HCT116 (cell line): ENCODE results near the gene ANOS1. TPM values are rescaled to one million over a fixed set of nuclear protein-coding genes. Genes with fewer than 3 reads are reported as not detected.

ENCODE experiments used
- ATAC-seq: fragments of 200-7000 bp; cut with Tn5 transposase; 2 replicates; pipeline ENCODE4 v1.9.1; 2020; ENCODE audit warnings: mild to moderate bottlenecking, moderate library complexity
- BruUV-seq: library from RNA; stranded (reverse); fragments of 400-500 nt; replicated peaks from 2 replicates; lab custom pipeline; 2021; lab: Mats Ljungman, UMichigan
- CTCF ChIA-PET: fragments of 300-600 bp; sonication (Branson Sonifier 250); formaldehyde crosslinking; loops from one replicate; lab custom pipeline; 2021; ENCODE audit warnings: antibody characterized with exemption; lab: Charles Lee
- POLR2A ChIA-PET: fragments of 300-600, 350-600 bp; sonication (Branson Sonifier 250); formaldehyde crosslinking; loops from one replicate; lab custom pipeline; 2021; ENCODE audit warnings: antibody characterized with exemption; lab: Charles Lee
- RAD21 ChIA-PET, 2 experiments: fragments of 300-600 bp; sonication (Branson Sonifier 250); formaldehyde crosslinking; loops; one replicate each; lab custom pipeline; 2023; ENCODE audit warnings: low total read pairs in 2 of 2; ENCODE audit not compliant: uncharacterized antibody in 2 of 2, unreplicated experiment in 2 of 2, low non-redundant PET in 1 of 2; lab: Charles Lee
- DNase-seq: peaks from one replicate; pipeline ENCODE4 v3.0.0-alpha.2; 2010; ENCODE audit warnings: low read depth, low spot score
- H2AFZ ChIP-seq: fragments of 200-600 bp; shearing (Covaris generic), sonication (generic); 2 replicates; pipeline ENCODE4 v1.6.1; 2017; ENCODE audit warnings: low read depth, mixed run types, mixed read lengths, antibody characterized with exemption, low read length; ENCODE audit not compliant: poor library complexity, severe bottlenecking
- H3K27ac ChIP-seq: 2 replicates; pipeline ENCODE4 v1.5.1; 2012; ENCODE audit warnings: low read depth, low read length
- H3K27me3 ChIP-seq: fragments of 200-600 bp; sonication (generic); 2 replicates; pipeline ENCODE4 v1.6.1; 2016; ENCODE audit warnings: mixed run types, low read length, mixed read lengths; ENCODE audit not compliant: insufficient read depth
- H3K36me3 ChIP-seq, 2 experiments: fragments of 200-500 bp in 1 of 2; fragments of 200-600 bp in 1 of 2; sonication (Bioruptor generic) in 1 of 2; sonication (generic) in 1 of 2; 2 replicates each; pipeline versions ENCODE4 v1.5.1 to v1.6.1; 2014 to 2016; ENCODE audit warnings: low read length in 2 of 2, inconsistent platforms in 1 of 2, mixed read lengths in 1 of 2, mixed run types in 1 of 2; ENCODE audit not compliant: insufficient read depth in 2 of 2, control insufficient read depth in 1 of 2
- H3K4me1 ChIP-seq, 2 experiments: fragments of 200-600 bp in 1 of 2; sonication (generic) in 1 of 2; 2 replicates each; pipeline versions ENCODE4 v1.5.1 to v1.6.1; 2012 to 2017; ENCODE audit warnings: low read length in 2 of 2, inconsistent platforms in 1 of 2, mild to moderate bottlenecking in 1 of 2, mixed read lengths in 1 of 2, mixed run types in 1 of 2, moderate library complexity in 1 of 2; ENCODE audit not compliant: insufficient read depth in 2 of 2, control insufficient read depth in 1 of 2
- H3K4me2 ChIP-seq: fragments of 200-600 bp; sonication (generic); 2 replicates; pipeline ENCODE4 v1.6.1; 2017; ENCODE audit warnings: mixed run types, low read length, mixed read lengths
- H3K4me3 ChIP-seq, 2 experiments: fragments of 200-600 bp in 1 of 2; sonication (generic) in 1 of 2; replicated peaks in 1 of 2; 2 replicates each; pipeline ENCODE4 v1.5.1; 2011 to 2016; ENCODE audit warnings: low read length in 2 of 2, control low read depth in 1 of 2, low read depth in 1 of 2, mild to moderate bottlenecking in 1 of 2, mixed read lengths in 1 of 2, mixed run types in 1 of 2
- H3K79me2 ChIP-seq: fragments of 200-600 bp; sonication (generic); 2 replicates; pipeline ENCODE4 v1.6.1; 2017; ENCODE audit warnings: mild to moderate bottlenecking, mixed run types, low read length, moderate library complexity, mixed read lengths; ENCODE audit not compliant: insufficient read depth
- H3K9ac ChIP-seq: fragments of 200-600 bp; sonication (generic); 2 replicates; pipeline ENCODE4 v1.6.1; 2016; ENCODE audit warnings: low read length, mixed read lengths
- H3K9me2 ChIP-seq: fragments of 200-600 bp; sonication (generic), shearing (Covaris generic); 2 replicates; pipeline ENCODE4 v1.6.1; 2017; ENCODE audit warnings: mixed run types, mild to moderate bottlenecking, moderate library complexity; ENCODE audit not compliant: insufficient read depth
- H3K9me3 ChIP-seq, 2 experiments: fragments of 200-500 bp in 1 of 2; fragments of 200-600 bp in 1 of 2; sonication (Bioruptor generic) in 1 of 2; sonication (generic) in 1 of 2; 2 replicates each; pipeline ENCODE4 v1.6.1; 2014 to 2017; ENCODE audit warnings: low read length in 2 of 2, mixed read lengths in 2 of 2, inconsistent platforms in 1 of 2, low read depth in 1 of 2, mild to moderate bottlenecking in 1 of 2, mixed run types in 1 of 2, moderate library complexity in 1 of 2; ENCODE audit not compliant: control insufficient read depth in 1 of 2, insufficient read depth in 1 of 2
- H4K20me1 ChIP-seq: fragments of 200-600 bp; sonication (generic), shearing (Covaris generic); 2 replicates; pipeline ENCODE4 v1.6.1; 2017; ENCODE audit warnings: mixed run types, mild to moderate bottlenecking, moderate library complexity; ENCODE audit not compliant: insufficient read depth
- CEBPB ChIP-seq: IDR thresholded peaks from 2 replicates; pipeline ENCODE4 v1.6.1; 2012; ENCODE audit warnings: low read depth
- EGR1 ChIP-seq: IDR thresholded peaks from 2 replicates; pipeline ENCODE4 v1.6.1; 2012; ENCODE audit warnings: low read depth
- EZH2phosphoT487 ChIP-seq: fragments of 200-600 bp; IDR thresholded peaks from 2 replicates; pipeline ENCODE4 v1.6.1; 2018; ENCODE audit warnings: antibody characterized with exemption, borderline replicate concordance
- JUND ChIP-seq: IDR thresholded peaks from 2 replicates; pipeline ENCODE4 v1.6.1; 2012
- RAD21 ChIP-seq: IDR thresholded peaks from 2 replicates; pipeline ENCODE4 v1.6.1; 2012; ENCODE audit warnings: low read depth, mild to moderate bottlenecking
- SP1 ChIP-seq: IDR thresholded peaks from 2 replicates; pipeline ENCODE4 v1.6.1; 2012; ENCODE audit warnings: low read depth
- YY1 ChIP-seq: IDR thresholded peaks from 2 replicates; pipeline ENCODE4 v1.6.1; 2011; ENCODE audit warnings: low read length, low read depth, moderate library complexity, mild to moderate bottlenecking; ENCODE audit not compliant: insufficient replicate concordance; ENCODE audit errors: extremely low read depth
- ZBTB33 ChIP-seq: IDR thresholded peaks from 2 replicates; pipeline ENCODE4 v1.6.1; 2011; ENCODE audit warnings: mild to moderate bottlenecking, low read length, moderate library complexity; ENCODE audit not compliant: insufficient replicate concordance; ENCODE audit errors: extremely low read depth
- ZFX ChIP-seq: fragments of 450-650 bp; IDR thresholded peaks from 2 replicates; pipeline ENCODE4 v1.6.1; 2017
- intact Hi-C: fragments of 100-400 bp; cut with micrococcal nuclease; formaldehyde crosslinking; loops from 2 replicates; pipeline ENCODE4 v1.10.0; 2022
- total RNA-seq: library from RNA; stranded (reverse); gene quantifications from one replicate; pipeline ENCODE4 v1.2.1, GENCODE V29; 2021; ENCODE audit not compliant: unreplicated experiment
- TF ChIP-seq, protein P1 (sequence below): IDR thresholded peaks from 2 replicates; pipeline ENCODE4 v1.6.1; 2012; ENCODE audit warnings: low read depth

Gene ANOS1
- total RNA-seq, 1 experiment from 2014 or later: 0.12 TPM

- TF ChIP-seq ZBTB33: no peak
- TF ChIP-seq RAD21: no peak
- no peak for TF ChIP-seq EGR1
- CTCF ChIA-PET: no interaction called here
These were observed 952 bp downstream of the ANOS1 start for GRCh38 chrX:8730812-8731558.

GRCh38 chrX:8729811-8730210, 2.1 kb downstream of the ANOS1 start:
- no peak for DNase-seq

More at GRCh38 chrX:8730812-8731558, 952 bp downstream of the ANOS1 start:
- DNase-seq (no peak), ATAC-seq (no peak)
- no peak overlapping the region for H3K27ac ChIP-seq
- ChIA-PET POLR2A (no interaction called here), RAD21 (no interaction called here)
- H3K27me3 ChIP-seq: no peaks in the 10 kb centered on the region
- no peaks in the 10 kb centered on the region for H3K9me2 ChIP-seq
- H4K20me1 ChIP-seq: no peaks in the 10 kb centered on the region
- no peak overlapping the region for H3K4me2 ChIP-seq
- H3K36me3 ChIP-seq: no peaks in the 10 kb centered on the region
- no peak overlapping the region for H3K4me3 ChIP-seq
- no peaks in the 10 kb centered on the region for H3K79me2 ChIP-seq
- no peak overlapping the region for H3K9ac ChIP-seq
- intact Hi-C loops: no loop called here
- BruUV-seq: no TSS peak
- no peaks in the 10 kb centered on the region for H3K9me3 ChIP-seq
- H2AFZ ChIP-seq: no peak overlapping the region
- H3K4me1 ChIP-seq: no peaks in the 10 kb centered on the region

More at GRCh38 chrX:8729811-8730210, 2.1 kb downstream of the ANOS1 start:
- Histone ChIP-seq H3K9me3 (no peaks in the 10 kb centered on the region), H3K79me2 (no peaks in the 10 kb centered on the region), H3K4me1 (no peaks in the 10 kb centered on the region), H3K9ac (no peak overlapping the region), H3K4me2 (no peak overlapping the region), H3K4me3 (no peak overlapping the region), H3K27ac (no peak overlapping the region), H3K36me3 (no peaks in the 10 kb centered on the region), H2AFZ (no peak overlapping the region), H3K9me2 (no peaks in the 10 kb centered on the region), H4K20me1 (no peaks in the 10 kb centered on the region), H3K27me3 (no peaks in the 10 kb centered on the region)
- ChIA-PET RAD21 (no interaction called here), CTCF (interaction anchor here (0.7 kb wide), 1 partner anchor 1018 kb away, joined by 4 read pairs; no protein-coding TSS in a partner anchor), POLR2A (no interaction called here)
- no peak for ATAC-seq
- intact Hi-C loops: no loop called here
- no TSS peak for BruUV-seq
- TF ChIP-seq CEBPB: no peak
- TF ChIP-seq YY1: no peak
- TF ChIP-seq, protein P1, sequence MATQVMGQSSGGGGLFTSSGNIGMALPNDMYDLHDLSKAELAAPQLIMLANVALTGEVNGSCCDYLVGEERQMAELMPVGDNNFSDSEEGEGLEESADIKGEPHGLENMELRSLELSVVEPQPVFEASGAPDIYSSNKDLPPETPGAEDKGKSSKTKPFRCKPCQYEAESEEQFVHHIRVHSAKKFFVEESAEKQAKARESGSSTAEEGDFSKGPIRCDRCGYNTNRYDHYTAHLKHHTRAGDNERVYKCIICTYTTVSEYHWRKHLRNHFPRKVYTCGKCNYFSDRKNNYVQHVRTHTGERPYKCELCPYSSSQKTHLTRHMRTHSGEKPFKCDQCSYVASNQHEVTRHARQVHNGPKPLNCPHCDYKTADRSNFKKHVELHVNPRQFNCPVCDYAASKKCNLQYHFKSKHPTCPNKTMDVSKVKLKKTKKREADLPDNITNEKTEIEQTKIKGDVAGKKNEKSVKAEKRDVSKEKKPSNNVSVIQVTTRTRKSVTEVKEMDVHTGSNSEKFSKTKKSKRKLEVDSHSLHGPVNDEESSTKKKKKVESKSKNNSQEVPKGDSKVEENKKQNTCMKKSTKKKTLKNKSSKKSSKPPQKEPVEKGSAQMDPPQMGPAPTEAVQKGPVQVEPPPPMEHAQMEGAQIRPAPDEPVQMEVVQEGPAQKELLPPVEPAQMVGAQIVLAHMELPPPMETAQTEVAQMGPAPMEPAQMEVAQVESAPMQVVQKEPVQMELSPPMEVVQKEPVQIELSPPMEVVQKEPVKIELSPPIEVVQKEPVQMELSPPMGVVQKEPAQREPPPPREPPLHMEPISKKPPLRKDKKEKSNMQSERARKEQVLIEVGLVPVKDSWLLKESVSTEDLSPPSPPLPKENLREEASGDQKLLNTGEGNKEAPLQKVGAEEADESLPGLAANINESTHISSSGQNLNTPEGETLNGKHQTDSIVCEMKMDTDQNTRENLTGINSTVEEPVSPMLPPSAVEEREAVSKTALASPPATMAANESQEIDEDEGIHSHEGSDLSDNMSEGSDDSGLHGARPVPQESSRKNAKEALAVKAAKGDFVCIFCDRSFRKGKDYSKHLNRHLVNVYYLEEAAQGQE: no peak
- TF ChIP-seq ZFX: no peak
- TF ChIP-seq SP1: no peak
- TF ChIP-seq EZH2phosphoT487: no peak
- TF ChIP-seq RAD21: no peak
- no peak for TF ChIP-seq JUND
